VCaP (cell line): Measurements from ENCODE around the gene SNAP29.

Source experiments
- H3K27ac ChIP-seq: fragments of 450-650 bp; 2 replicates; pipeline ENCODE4 v1.5.1; 2017
- TF ChIP-seq, protein P1 (sequence below): fragments of 450-650 bp; conservative IDR thresholded peaks from 2 replicates; pipeline ENCODE4 v1.5.1; 2017; ENCODE audit warnings: mild to moderate bottlenecking, moderate library complexity

Gene SNAP29

DNA sequence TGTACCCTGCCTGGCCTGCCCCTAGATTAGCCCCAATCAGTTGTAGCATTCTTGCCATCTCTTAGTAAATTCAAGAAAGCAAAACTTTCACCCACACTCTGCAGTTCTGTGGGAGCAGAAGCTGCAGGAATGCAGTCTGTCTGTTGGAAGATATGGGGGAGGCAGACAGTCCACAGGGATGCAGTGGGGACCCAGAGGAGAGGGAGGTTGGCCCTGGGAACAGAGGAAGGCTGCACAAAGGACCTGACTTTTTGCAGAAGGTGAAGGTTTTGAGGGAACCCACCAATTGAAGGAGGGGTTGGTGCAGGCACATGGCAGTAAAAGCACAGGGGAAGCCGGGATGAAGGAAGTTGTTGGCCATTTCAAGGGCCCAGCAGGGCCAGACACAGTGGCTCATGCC is 16.5 kb downstream of the SNAP29 start:
- no peak overlapping the region for H3K27ac ChIP-seq
- TF ChIP-seq, protein P1, sequence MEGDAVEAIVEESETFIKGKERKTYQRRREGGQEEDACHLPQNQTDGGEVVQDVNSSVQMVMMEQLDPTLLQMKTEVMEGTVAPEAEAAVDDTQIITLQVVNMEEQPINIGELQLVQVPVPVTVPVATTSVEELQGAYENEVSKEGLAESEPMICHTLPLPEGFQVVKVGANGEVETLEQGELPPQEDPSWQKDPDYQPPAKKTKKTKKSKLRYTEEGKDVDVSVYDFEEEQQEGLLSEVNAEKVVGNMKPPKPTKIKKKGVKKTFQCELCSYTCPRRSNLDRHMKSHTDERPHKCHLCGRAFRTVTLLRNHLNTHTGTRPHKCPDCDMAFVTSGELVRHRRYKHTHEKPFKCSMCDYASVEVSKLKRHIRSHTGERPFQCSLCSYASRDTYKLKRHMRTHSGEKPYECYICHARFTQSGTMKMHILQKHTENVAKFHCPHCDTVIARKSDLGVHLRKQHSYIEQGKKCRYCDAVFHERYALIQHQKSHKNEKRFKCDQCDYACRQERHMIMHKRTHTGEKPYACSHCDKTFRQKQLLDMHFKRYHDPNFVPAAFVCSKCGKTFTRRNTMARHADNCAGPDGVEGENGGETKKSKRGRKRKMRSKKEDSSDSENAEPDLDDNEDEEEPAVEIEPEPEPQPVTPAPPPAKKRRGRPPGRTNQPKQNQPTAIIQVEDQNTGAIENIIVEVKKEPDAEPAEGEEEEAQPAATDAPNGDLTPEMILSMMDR, result no peak

DNA sequence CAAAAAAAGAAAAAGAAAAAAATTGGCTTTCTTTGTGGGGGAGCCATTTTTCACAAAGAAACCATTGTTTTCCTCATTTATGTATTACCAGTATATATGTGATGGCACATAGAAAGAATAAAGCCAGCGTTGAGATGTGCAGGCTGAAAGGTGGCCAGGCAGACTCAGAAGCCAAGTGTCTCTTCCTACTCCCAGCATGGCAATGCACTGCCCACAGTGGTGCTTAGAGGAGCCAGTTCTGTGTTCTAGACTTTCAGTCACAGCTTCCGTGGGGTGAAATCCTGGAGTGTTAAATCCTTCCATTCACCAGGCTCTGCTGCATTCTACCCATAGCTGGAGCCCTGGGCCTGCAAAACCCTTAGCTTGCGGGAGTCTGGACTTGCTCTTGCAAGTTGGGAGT is 18.9 kb downstream of the SNAP29 start:
- TF ChIP-seq, protein P1, result no peak
- H3K27ac ChIP-seq, result no peak overlapping the region

DNA sequence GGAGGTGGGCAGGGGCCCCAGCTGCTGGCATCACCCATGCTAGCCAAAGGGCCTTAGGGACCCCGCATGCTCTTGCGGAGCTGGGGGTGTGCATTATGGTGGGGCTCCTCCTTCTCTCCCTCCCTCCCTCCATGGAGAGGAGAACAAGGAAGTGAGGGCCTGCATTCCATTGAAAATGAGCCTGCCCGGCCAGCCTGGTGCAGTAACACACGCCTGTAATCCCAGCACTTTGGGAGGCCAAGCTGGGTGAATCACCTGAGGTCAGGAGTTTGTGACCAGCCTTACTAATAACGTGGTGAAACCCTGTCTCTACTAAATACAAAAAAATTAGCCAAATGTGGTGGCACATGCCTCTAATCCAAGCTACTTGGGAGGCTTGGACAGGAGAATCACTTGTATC is 22.4 kb downstream of the SNAP29 start:
- H3K27ac ChIP-seq, result no peak overlapping the region
- TF ChIP-seq, protein P1, result no peak

DNA sequence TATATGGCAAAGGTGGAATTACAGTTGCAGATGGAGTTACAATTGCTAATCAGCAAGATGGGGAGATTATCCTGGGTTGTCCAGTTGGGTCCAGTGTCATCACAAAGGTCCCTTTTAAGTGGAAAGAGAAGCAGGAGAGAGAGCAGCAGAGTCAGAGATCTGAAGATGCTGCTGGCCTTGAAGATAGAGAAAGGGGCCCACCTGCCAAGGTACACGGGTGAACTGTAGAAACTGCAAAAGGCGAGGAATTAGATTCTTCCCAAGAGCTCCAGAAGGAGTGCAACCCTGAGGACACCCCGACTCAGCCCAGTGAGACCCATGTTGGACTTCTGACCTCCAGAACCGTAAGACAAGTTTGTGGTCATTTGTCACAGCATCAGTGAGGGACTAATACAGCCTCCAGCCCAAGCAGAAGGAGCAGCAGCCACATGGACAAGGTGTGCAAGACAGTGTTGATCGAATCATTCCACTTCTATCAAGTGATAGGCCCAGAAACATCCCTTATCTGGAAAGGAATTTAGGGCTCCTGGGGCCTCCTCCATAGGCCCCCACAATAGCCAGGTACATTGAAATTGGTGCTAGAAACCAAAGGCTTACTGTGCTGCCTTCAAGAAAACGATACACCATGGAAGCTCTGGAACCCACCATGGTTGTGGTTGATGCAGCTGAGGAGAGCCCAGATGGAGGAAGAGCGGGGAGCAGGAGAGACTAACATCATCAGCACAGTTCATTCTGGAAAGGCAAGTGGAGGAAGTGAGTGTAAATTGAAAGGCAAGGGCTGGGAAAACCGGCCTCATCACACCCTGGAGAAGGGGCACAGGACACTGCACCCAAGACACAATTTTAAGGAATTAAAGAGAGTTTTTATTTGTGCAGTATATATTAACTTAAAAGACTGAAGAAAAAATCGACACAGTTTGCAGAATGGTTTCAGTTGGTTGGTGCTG is 23.3 kb downstream of the SNAP29 start:
- no peak overlapping the region for H3K27ac ChIP-seq
- TF ChIP-seq, protein P1, result no peak

DNA sequence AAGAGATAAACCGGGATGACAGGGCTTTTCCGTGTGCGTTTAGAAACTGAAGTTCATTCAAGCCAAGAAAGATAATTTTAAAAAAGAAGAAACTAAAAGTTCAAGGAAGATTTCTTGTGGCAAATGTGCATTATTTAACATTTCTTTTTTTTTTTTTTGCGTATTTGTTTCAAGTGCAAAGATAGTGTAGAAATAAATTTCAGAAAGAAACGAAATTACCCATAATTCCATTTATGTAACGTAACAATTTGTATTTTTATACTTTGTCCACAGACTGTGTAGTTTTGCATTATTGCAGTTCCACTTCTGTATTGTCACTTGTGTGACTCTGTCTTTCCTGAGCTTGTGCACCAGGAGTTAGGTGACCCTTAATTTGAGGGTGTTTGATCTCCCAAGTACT is 24.0 kb downstream of the SNAP29 start:
- TF ChIP-seq, protein P1, result no peak
- H3K27ac ChIP-seq, result no peak overlapping the region

DNA sequence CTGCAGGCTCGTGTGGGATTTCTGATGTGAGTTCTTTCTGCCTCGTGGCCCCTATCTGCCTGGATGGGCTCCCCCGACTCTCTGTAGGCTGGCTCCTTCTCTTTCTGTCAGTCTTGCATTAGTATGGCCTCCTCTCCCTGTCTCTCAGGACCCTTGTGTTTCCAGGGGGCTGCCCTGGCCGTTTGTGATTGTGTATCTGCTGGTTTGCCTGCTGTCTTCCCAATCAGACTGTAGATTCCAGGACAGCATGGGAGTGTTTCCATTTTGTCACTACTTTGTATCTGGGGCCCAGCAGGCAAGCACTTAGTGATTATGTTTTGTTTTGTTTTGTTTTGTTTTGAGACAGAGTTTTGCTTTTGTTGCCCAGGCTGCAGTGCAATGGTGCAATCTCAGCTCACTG is 25.6 kb downstream of the SNAP29 start:
- TF ChIP-seq, protein P1, result no peak
- peak overlapping the region; percentile 94 for H3K27ac ChIP-seq

DNA sequence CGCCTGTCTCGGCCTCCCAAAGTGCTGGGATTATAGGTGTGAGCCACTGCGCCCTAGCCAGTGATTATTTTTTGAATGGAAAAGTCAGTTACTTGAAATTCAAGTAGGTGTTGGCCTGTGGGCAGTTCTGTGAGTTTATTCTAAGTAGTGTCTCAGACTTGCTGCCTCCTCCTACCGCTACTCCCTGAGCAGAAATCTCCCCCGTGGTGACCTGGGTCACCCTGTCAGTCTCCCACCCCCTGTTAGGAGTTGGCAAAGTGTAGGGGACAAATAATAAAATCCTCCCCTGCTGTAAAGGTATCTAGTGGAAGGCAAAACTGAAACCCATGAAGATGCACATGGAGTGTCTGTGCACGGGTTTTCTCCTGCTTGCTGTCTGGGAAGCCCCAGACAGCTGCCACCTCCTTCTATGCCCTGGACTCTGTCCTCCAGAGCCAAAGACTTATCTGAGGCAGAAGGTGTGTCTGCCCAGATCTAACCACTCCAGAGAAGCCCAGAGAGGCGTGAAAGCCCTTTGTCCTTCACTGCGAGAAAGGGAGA is 26.3 kb downstream of the SNAP29 start:
- H3K27ac ChIP-seq, result peak overlapping the region; percentile 94
- TF ChIP-seq, protein P1, result no peak
